DMS153 (cell line): ENCODE measurements around the gene TTLL12.

ENCODE experiments used
- DNase-seq: peaks from one replicate; lab custom pipeline; 2025; lab: John Stamatoyannopoulos, UW

Gene TTLL12

DNA sequence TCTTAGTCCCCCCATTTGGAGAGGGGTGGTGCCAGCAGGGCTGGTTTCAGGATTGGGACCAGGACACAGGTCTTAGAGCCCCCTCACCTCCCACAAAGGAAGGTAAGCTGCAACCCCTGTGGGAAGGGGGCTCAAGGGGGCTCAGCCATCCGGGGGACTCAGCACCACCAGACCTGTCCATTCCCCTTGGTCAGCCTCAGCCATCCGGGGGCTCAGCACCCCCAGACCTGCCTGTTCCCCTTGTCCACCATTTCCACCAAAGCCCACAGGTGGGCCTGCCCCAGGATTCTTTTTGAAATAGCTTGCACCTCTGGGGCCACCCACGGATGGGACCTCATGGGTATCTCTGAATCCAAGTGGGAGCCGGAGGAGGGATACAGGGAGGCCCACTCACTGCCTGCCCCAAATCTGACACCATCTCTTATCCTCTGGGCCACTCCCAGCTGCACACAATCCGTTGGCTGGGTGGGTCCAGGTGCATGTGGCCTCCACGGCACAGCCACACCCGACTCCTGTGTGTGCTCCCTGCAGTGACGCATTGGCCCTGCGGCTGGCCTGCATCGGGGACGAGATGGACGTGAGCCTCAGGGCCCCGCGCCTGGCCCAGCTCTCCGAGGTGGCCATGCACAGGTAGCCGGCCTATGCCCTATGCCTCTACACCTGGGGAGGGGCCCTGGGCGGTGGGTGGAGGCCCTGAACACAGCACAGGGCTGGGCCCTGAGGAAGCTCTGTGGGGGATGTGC lies 59.6 kb downstream of the TTLL12 start:
- peak; percentile 22 for DNase-seq

DNA sequence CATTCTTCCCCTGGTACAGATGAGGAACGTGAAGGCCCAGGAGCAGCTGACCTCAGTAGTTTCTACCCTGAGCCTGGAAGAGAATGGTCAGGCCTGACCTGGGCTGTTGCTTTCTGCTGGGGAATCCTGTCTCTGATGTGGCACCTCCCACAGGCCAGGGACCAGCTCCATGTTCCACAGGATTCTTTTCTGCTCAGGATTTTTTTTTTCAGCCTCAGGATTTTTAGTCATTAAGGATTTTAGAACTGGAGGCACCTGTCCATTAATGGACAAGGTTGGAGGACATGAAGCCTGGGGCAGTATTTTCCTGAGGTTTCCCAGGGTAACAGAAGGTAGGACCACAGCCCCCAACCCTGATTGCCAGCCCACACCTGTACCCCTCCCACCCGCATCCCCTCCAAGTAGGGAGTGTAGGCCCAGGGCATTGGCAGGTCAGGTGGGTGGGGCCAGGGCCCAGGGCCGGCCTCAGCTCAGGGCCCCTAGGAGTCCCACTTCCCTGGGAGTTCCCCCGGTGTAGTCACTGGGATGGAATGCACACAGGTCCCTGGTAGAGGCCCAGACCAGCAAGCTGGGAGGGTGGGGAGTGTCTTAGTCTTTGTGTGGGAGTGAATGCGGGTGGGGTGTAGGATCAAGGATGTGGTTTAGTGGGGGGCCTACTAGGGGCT lies 60.3 kb downstream of the TTLL12 start:
- no peak for DNase-seq

DNA sequence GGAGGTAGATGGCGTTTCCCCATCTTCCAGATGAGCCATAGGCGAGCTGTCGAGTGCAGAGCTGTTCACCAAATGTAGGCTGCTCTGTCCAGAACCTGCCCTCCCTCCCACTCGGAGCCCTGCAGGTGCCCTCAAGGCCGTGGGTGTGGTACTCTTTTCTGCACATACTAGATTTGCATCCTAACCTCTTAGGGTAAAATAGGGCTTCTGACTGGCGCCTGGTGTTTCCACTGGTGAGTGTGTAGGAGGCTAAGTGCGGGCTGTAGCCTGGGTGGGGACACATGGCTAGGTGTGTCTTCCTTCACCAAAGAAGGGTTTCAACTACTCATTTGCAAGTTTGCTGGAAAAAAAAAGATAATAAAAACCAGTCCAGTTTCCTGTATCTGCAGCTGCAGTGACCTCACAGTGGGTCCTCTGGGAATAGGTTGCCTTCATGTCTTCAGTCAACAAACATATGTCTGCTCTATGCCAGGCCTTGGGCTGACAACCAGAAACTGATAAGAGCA lies 67.9 kb downstream of the TTLL12 start:
- peak; percentile 67 for DNase-seq

DNA sequence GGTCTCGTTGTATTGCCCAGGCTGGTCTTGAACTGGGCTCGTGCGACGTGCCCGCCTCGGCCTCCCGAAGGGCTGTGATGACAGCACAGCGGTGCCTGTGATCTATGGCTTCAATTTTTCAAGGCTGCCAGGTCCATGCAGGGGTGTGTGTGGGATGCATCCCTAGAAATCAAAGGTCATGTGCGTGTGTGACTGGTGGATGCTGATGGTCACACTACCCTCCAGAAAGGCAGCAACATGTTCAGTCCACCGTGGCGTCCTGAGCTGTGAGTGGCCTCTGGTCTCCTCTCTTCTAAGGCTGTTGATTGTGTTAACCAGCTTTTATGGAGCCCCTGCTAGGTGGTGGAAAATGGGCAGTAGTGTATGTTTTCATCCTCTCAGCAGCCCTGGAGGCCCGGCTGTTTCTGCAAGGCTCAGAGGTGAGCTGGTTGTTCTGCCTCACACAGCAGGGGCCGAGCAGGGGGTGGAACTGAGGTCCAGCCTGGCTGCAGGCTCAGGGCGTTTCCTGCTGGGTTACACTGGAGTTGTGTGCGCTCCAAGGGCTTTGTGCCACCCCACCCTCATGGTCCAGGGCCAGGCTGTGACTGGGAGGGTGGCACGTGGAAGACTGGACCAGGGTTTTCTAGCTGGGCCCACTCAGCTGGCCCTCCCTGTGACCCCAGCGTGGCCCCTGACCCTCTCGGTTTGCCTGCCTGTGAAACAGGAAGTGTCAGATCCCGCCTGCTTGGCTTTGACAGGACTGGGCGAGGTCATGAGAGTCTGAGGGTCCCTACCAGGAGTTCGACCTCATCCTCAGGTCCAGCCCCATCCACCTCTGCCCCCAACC lies 68.7 kb downstream of the TTLL12 start:
- DNase-seq: no peak

DNA sequence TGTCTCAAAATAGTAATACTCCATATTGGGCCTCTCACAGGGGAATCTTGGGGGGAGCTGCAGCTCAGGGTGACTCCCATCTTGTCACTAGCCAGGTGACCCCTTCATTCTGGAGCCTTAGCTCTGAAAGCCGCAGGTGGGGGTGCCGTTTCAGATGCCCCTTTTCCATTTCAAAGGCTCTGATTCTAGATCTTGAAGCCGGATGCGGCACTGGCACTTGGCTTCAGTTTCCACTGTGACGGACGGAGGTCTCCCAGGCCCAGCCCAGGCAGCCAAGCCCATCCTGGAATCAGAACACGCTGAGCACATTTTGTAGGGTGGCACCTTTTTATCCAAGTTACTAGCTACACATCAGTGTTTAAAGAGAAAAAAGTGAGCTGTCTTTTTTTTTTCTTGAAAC lies 70.0 kb downstream of the TTLL12 start:
- DNase-seq: no peak
